Limb (tissue), 2 donors: ENCODE measurements around the gene UBALD2.

Source experiments
- DNase-seq, 2 donors: peaks; one replicate each; pipeline ENCODE4 v3.0.0-alpha.2; 2016; ENCODE audit errors: extremely low spot score in 2 of 2

The UBALD2 gene

DNA sequence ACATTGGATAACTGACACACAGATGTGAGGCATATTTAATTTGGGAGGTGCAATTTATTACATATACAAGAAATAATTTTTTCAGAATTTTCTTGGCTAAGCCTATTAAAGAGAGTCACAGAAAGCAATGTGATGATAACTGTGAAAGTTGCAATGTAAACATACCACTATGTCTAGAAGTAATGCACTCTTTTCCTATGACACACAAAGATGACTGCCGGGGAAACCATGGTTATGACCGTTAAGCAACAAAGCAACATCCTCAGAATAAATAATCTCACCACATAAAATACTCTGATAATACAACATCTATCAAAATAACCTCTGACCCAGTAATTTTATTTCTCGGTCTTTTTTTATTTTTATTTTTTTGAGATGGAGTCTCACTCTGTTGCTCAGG is 53.4 kb downstream of the UBALD2 start:
- DNase-seq, result no peak
